ENCODE measurements around the gene TMEM258. TPM values are rescaled to one million over a fixed set of nuclear protein-coding genes. Genes with fewer than 3 reads are reported as not detected.

Gene TMEM258
- total RNA-seq, 3 donors from 2014 or later (not counting 1 experiment from before 2014, with no cell fraction given), result 64.4 to 69.3 (median 66.1) TPM

GRCh38 chr11:61793829-61794204, 1.4 kb upstream of the TMEM258 start:
- 80% methylated on average over 3 of the region's 3 CpGs for WGBS (ENCODE audit: insufficient coverage)
- Mint-ChIP-seq H3K27ac (peak overlapping the region; percentile 98 to 99), H3K9me3 (no peaks in the 10 kb centered on the region), H3K36me3 (no peaks in the 10 kb centered on the region), H3K4me1 (peaks cover 17 to 37% of the 10 kb centered on the region in 2 donors), H3K27me3 (ENCODE audit: low read depth in 2 of 2) (no peaks in the 10 kb centered on the region), H3K4me3 (peak overlapping the region; percentile 96)
- no peak for ATAC-seq
- Histone ChIP-seq H3K36me3 (ENCODE audit: control insufficient read depth, insufficient read depth, low read length) (peaks cover 17% of the 10 kb centered on the region), H3K4me1 (ENCODE audit: control insufficient read depth, insufficient read depth, low read length) (peaks cover 20% of the 10 kb centered on the region), H3K27ac (ENCODE audit: low read length) (no peak overlapping the region), H3K9me3 (ENCODE audit: control insufficient read depth, insufficient read depth, low read length) (no peaks in the 10 kb centered on the region), H3K27me3 (ENCODE audit: control insufficient read depth, insufficient read depth, low read length) (no peaks in the 10 kb centered on the region), H3K4me3 (ENCODE audit: low read length) (no peak overlapping the region)
- TF ChIP-seq CTCF (IDR thresholded peaks at IDR 0.05), result no peak
- no peak for DNase-seq
- intact Hi-C loops (cut with micrococcal nuclease), result loop anchor here (5.0 kb wide), 1 partner anchor 33 kb away; the partner anchor contains the start of gene FADS2

DNA sequence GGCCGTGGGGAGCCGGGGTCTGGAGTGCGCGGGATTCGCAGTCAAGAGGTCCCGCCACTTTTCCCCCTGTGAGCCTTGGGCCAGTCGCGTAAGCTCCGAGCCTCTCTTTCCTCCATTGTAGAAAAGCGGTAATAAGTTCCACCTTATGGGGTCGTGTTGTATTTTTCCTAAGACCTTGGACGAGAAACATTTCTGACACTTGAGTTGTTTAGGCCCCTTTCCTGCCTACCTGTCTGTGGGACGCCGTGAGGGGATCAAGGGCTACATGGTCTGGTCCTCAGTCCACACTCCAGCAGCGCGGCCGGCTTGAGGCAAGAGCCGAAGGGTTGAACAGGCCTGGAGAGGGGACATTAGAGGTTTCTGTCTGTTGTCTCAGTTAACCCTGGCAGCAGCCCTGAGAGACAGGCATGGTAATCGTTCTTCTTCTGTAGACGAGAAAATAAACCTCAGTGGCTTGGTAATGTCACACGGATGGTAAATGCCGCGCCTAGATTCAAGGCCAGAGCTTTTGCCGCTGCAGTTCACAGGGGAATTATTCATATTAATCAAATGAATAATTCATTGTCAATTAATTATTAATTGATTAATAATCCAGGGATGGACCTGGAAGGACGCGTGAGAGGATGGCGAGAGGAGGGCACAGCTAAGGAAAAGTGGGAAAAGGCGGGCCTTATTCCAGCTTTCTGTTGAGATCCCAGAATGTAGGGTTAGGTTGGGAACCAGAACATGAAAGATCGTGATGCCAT, 857 bp upstream of the TMEM258 start:
- H3K27ac Mint-ChIP-seq, result peak overlapping the region; percentile 98 to 99
- intact Hi-C loops (cut with micrococcal nuclease), result loop anchor here (5.0 kb wide), 1 partner anchor 34 kb away; the partner anchor contains the start of gene FADS2

DNA sequence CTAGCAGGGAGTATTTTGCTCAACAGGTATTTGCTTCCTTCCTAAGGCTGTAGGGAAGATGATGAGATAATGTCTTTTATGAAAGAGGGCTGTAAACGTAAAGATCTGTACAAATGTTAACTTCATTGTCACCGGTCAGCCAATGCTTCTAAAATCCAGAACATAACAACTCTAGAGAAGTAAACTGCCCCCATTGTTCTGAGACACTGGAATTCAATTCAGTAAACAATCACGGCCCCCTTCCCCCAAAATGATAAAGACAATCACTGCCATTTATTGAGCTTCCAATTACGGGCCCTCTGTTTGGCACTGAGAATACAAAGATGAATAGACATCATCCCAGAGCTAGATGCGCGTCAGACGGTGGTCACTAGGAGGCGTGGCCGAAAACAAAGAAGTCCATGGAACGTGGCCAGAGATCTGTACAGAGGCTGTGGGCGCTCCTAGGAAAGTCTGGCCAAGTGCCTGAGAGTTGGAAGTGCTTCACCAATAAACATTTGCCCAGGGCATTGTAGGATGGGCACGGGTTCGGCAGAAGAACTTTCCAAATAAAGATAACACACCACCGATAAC, 576 bp downstream of the TMEM258 start:
- Mint-ChIP-seq H3K27me3 (ENCODE audit: low read depth in 2 of 2) (no peaks in the 10 kb centered on the region), H3K27ac (peak overlapping the region; percentile 98 to 99)

More for the DNA sequence above, 857 bp upstream of the TMEM258 start:
- peaks cover 22% of the 10 kb centered on the region for H3K36me3 ChIP-seq (ENCODE audit: control insufficient read depth, insufficient read depth, low read length)
- no peaks in the 10 kb centered on the region for H3K27me3 ChIP-seq (ENCODE audit: control insufficient read depth, insufficient read depth, low read length)
- Mint-ChIP-seq H3K4me1 (peaks cover 17 to 41% of the 10 kb centered on the region in 2 donors), H3K9me3 (no peaks in the 10 kb centered on the region), H3K27me3 (ENCODE audit: low read depth in 2 of 2) (no peaks in the 10 kb centered on the region), H3K4me3 (peak overlapping the region; percentile 96), H3K36me3 (no peaks in the 10 kb centered on the region)
- peak overlapping the region; percentile 89 for H3K27ac ChIP-seq (ENCODE audit: low read length)
- no peak for TF ChIP-seq CTCF (IDR thresholded peaks at IDR 0.05)
- no peaks in the 10 kb centered on the region for H3K9me3 ChIP-seq (ENCODE audit: control insufficient read depth, insufficient read depth, low read length)
- ATAC-seq, result peak in 1 of 3 donors; percentile 23
- 6% methylated on average over 26 of the region's 29 CpGs for WGBS (ENCODE audit: insufficient coverage)
- peak overlapping the region; percentile 64 for H3K4me3 ChIP-seq (ENCODE audit: low read length)
- peaks cover 20% of the 10 kb centered on the region for H3K4me1 ChIP-seq (ENCODE audit: control insufficient read depth, insufficient read depth, low read length)
- DNase-seq, result no peak

More for the DNA sequence above, 576 bp downstream of the TMEM258 start:
- peak; percentile 58 to 67 for DNase-seq
- H3K4me3 ChIP-seq (ENCODE audit: low read length), result peak overlapping the region; percentile 64
- peaks cover 36% of the 10 kb centered on the region for H3K36me3 ChIP-seq (ENCODE audit: control insufficient read depth, insufficient read depth, low read length)
- 5% methylated on average over 14 of the region's 14 CpGs for WGBS (ENCODE audit: insufficient coverage)
- peak overlapping the region; percentile 89 for H3K27ac ChIP-seq (ENCODE audit: low read length)
- peak overlapping the region; percentile 96 for H3K4me3 Mint-ChIP-seq
- H3K27me3 ChIP-seq (ENCODE audit: control insufficient read depth, insufficient read depth, low read length), result no peaks in the 10 kb centered on the region
- intact Hi-C loops (cut with micrococcal nuclease), result loop anchor here (1.0 to 5.0 kb wide), 3 partner anchors 23 to 331 kb away; partner anchors contain the start of gene FADS2
- ATAC-seq, result peak; percentile 36 to 63 (median 48)
- peak; percentile 13 for TF ChIP-seq CTCF (IDR thresholded peaks at IDR 0.05)
- H3K36me3 Mint-ChIP-seq, result no peaks in the 10 kb centered on the region
- no peaks in the 10 kb centered on the region for H3K9me3 ChIP-seq (ENCODE audit: control insufficient read depth, insufficient read depth, low read length)
- H3K4me1 Mint-ChIP-seq, result peaks cover 17 to 43% of the 10 kb centered on the region in 2 donors
- no peaks in the 10 kb centered on the region for H3K9me3 Mint-ChIP-seq
- peaks cover 20% of the 10 kb centered on the region for H3K4me1 ChIP-seq (ENCODE audit: control insufficient read depth, insufficient read depth, low read length)
